OCI-LY7 (cell line): ENCODE data around the gene NAGLU. TPM values are rescaled to one million over a fixed set of nuclear protein-coding genes. Genes with fewer than 3 reads are reported as not detected.

Source experiments
- BruUV-seq: library from RNA; stranded (reverse); fragments of 400-500 nt; replicated peaks from 2 replicates; lab custom pipeline; 2021; lab: Mats Ljungman, UMichigan
- CTCF ChIA-PET: fragments of 300-600 bp; sonication (Branson Sonifier 250); formaldehyde crosslinking; loops from one replicate; lab custom pipeline; 2022; ENCODE audit warnings: antibody characterized with exemption; ENCODE audit not compliant: unreplicated experiment; lab: Charles Lee
- POLR2A ChIA-PET: fragments of 300-600 bp; sonication (Branson Sonifier 250); formaldehyde crosslinking; loops from one replicate; lab custom pipeline; 2022; ENCODE audit warnings: antibody characterized with exemption; lab: Charles Lee
- DNase-seq: peaks from one replicate; pipeline ENCODE4 v3.0.0-alpha.2; 2015; ENCODE audit warnings: low spot score
- H2AFZ ChIP-seq: fragments of 200-600 bp; sonication (generic), shearing (Covaris generic); 2 replicates; pipeline ENCODE4 v1.6.1; 2014; ENCODE audit warnings: mild to moderate bottlenecking, antibody characterized with exemption, low read length, moderate library complexity
- H3K27ac ChIP-seq: fragments of 200-600 bp; sonication (generic); 2 replicates; pipeline ENCODE4 v1.5.1; 2014; ENCODE audit warnings: mixed run types, low read depth, mild to moderate bottlenecking, moderate library complexity, low read length, inconsistent platforms; ENCODE audit not compliant: poor library complexity, severe bottlenecking
- H3K36me3 ChIP-seq: fragments of 200-600 bp; sonication (generic); 2 replicates; pipeline ENCODE4 v1.6.1; 2014; ENCODE audit warnings: mild to moderate bottlenecking, antibody characterized with exemption, low read length, moderate library complexity, mixed read lengths; ENCODE audit not compliant: insufficient read depth
- H3K4me1 ChIP-seq: fragments of 200-600 bp; sonication (generic); 2 replicates; pipeline ENCODE4 v1.5.1; 2014; ENCODE audit warnings: mild to moderate bottlenecking, low read length; ENCODE audit not compliant: insufficient read depth, poor library complexity, severe bottlenecking
- H3K4me2 ChIP-seq: fragments of 200-600 bp; sonication (generic); 2 replicates; pipeline ENCODE4 v1.6.1; 2014; ENCODE audit warnings: mild to moderate bottlenecking, low read length
- H3K4me3 ChIP-seq: fragments of 200-600 bp; sonication (generic); 2 replicates; pipeline ENCODE4 v1.5.1; 2014; ENCODE audit warnings: mild to moderate bottlenecking, low read depth, low read length; ENCODE audit not compliant: poor library complexity, severe bottlenecking
- H3K79me2 ChIP-seq: fragments of 200-600 bp; sonication (generic); 2 replicates; pipeline ENCODE4 v1.6.1; 2016; ENCODE audit warnings: low read depth, mild to moderate bottlenecking, low read length, moderate library complexity, mixed read lengths; ENCODE audit not compliant: insufficient read depth
- H3K9me2 ChIP-seq: fragments of 200-600 bp; sonication (generic); 2 replicates; pipeline ENCODE4 v1.6.1; 2016; ENCODE audit warnings: mild to moderate bottlenecking, low read length, mixed read lengths; ENCODE audit not compliant: insufficient read depth
- H3K9me3 ChIP-seq: fragments of 200-600 bp; sonication (generic); 2 replicates; pipeline ENCODE4 v1.6.1; 2014; ENCODE audit warnings: mild to moderate bottlenecking, mixed run types, low read length, mixed read lengths
- H4K20me1 ChIP-seq: fragments of 200-600 bp; sonication (generic); 2 replicates; pipeline ENCODE4 v1.6.1; 2014; ENCODE audit warnings: mild to moderate bottlenecking, antibody characterized with exemption, low read length, moderate library complexity, mixed read lengths; ENCODE audit not compliant: insufficient read depth
- EZH2phosphoT487 ChIP-seq: fragments of 200-600 bp; sonication (generic); IDR thresholded peaks from 2 replicates; pipeline ENCODE4 v1.6.1; 2018; ENCODE audit warnings: low read depth, borderline replicate concordance, mild to moderate bottlenecking, mixed run types, antibody characterized with exemption, low read length, moderate library complexity, mixed read lengths
- intact Hi-C: fragments of 100-400 bp; cut with micrococcal nuclease; formaldehyde crosslinking; loops from one replicate; pipeline ENCODE4 v1.10.0; 2022; ENCODE audit not compliant: unreplicated experiment
- total RNA-seq, 2 experiments: library from RNA; depleted of rRNA in 1 of 2; stranded (reverse); fragments of >200 nt in 1 of 2; shearing (Covaris generic) in 1 of 2; gene quantifications; 2 replicates each; pipeline ENCODE4 v1.2.3, GENCODE V29; 2014 to 2022
- TF ChIP-seq, protein P1 (sequence below): fragments of 200-600 bp; sonication (generic); conservative IDR thresholded peaks from 2 replicates; pipeline ENCODE4 v1.5.1; 2014; ENCODE audit warnings: mild to moderate bottlenecking, antibody characterized with exemption, low read length, moderate library complexity, mixed read lengths

The NAGLU gene
- total RNA-seq, 2 experiments from 2014 or later = 37.6 to 42.8 TPM

DNA sequence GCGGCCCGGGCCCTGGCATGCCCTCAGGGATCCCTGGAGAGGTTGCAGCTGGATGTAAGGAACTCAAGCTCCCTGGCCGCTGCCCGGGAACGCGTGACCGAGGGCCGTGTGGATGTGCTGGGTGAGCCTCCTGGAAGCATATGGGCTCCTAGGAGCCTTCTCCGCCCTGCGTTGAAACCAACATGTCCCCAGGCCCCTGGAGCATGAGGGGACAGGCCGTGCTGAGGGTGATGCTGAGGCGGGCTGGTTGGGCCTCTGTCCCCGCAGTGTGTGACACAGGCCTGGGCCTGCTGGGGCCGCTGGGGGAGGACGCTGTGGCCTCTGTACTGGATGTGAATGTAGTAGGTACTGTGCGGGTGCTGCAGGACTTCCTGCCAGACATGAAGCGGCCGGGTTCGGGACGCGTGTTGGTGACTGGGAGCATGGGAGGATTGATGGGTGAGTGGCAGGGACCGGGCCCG, 11.0 kb downstream of the NAGLU start:
- TF ChIP-seq, protein P1, sequence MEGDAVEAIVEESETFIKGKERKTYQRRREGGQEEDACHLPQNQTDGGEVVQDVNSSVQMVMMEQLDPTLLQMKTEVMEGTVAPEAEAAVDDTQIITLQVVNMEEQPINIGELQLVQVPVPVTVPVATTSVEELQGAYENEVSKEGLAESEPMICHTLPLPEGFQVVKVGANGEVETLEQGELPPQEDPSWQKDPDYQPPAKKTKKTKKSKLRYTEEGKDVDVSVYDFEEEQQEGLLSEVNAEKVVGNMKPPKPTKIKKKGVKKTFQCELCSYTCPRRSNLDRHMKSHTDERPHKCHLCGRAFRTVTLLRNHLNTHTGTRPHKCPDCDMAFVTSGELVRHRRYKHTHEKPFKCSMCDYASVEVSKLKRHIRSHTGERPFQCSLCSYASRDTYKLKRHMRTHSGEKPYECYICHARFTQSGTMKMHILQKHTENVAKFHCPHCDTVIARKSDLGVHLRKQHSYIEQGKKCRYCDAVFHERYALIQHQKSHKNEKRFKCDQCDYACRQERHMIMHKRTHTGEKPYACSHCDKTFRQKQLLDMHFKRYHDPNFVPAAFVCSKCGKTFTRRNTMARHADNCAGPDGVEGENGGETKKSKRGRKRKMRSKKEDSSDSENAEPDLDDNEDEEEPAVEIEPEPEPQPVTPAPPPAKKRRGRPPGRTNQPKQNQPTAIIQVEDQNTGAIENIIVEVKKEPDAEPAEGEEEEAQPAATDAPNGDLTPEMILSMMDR = no peak
- TF ChIP-seq EZH2phosphoT487 = no peak
- no peaks in the 10 kb centered on the region for H4K20me1 ChIP-seq
- H3K4me1 ChIP-seq = peaks cover 8% of the 10 kb centered on the region
- H3K36me3 ChIP-seq = peaks cover 7% of the 10 kb centered on the region; the same call in 1 of the 2 replicates
- BruUV-seq = no TSS peak
- H3K79me2 ChIP-seq = no peaks in the 10 kb centered on the region
- no peak overlapping the region for H3K27ac ChIP-seq
- DNase-seq = no peak
- intact Hi-C loops = no loop called here
- H2AFZ ChIP-seq = no peak overlapping the region
- H3K9me3 ChIP-seq = no peaks in the 10 kb centered on the region
- H3K4me2 ChIP-seq = no peak overlapping the region
- POLR2A ChIA-PET = no interaction called here
- H3K4me3 ChIP-seq = no peak overlapping the region
- CTCF ChIA-PET = no interaction called here
- H3K9me2 ChIP-seq = no peaks in the 10 kb centered on the region

- Histone ChIP-seq H3K9me2 (no peaks in the 10 kb centered on the region), H3K4me2 (peak overlapping the region; percentile 57), H2AFZ (no peak overlapping the region), H3K79me2 (no peaks in the 10 kb centered on the region), H3K4me3 (peak overlapping the region; percentile 48), H3K36me3 (peaks cover 7% of the 10 kb centered on the region; the same call in 1 of the 2 replicates), H3K27ac (no peak overlapping the region), H4K20me1 (no peaks in the 10 kb centered on the region), H3K9me3 (no peaks in the 10 kb centered on the region), H3K4me1 (peaks cover 8% of the 10 kb centered on the region)
- DNase-seq = no peak
- POLR2A ChIA-PET = no interaction called here
- no TSS peak for BruUV-seq
- no peak for TF ChIP-seq EZH2phosphoT487
- TF ChIP-seq, protein P1 = no peak
- intact Hi-C loops = loop anchor here (2.0 kb wide), 1 partner anchor 29 kb away; the partner anchor contains the start of gene PSMC3IP
- CTCF ChIA-PET = interaction anchor here (0.6 to 1.0 kb wide), 2 partner anchors 20 to 318 kb away, joined by 3 read pairs; no protein-coding TSS in a partner anchor
These were observed 11.6 kb downstream of the NAGLU start for GRCh38 chr17:42547698-42548069.

GRCh38 chr17:42548070-42548837, 12.2 kb downstream of the NAGLU start:
- no peak overlapping the region for H2AFZ ChIP-seq
- no peaks in the 10 kb centered on the region for H4K20me1 ChIP-seq
- intact Hi-C loops = loop anchor here (2.0 kb wide), 1 partner anchor 29 kb away; the partner anchor contains the start of gene PSMC3IP
- H3K9me3 ChIP-seq = no peaks in the 10 kb centered on the region
- H3K27ac ChIP-seq = no peak overlapping the region
- peak; percentile 84 for DNase-seq
- H3K79me2 ChIP-seq = no peaks in the 10 kb centered on the region
- peak overlapping the region; percentile 48 for H3K4me3 ChIP-seq
- ChIA-PET CTCF (interaction anchor here (0.6 to 1.0 kb wide), 2 partner anchors 21 to 318 kb away, joined by 3 read pairs; no protein-coding TSS in a partner anchor), POLR2A (no interaction called here)
- peak overlapping the region; percentile 57 for H3K4me2 ChIP-seq
- peaks cover 8% of the 10 kb centered on the region for H3K4me1 ChIP-seq
- TF ChIP-seq, protein P1 = peak; percentile 77
- TF ChIP-seq EZH2phosphoT487 = no peak
- no peaks in the 10 kb centered on the region for H3K9me2 ChIP-seq
- peaks cover 5% of the 10 kb centered on the region; the same call in 1 of the 2 replicates for H3K36me3 ChIP-seq
- BruUV-seq = no TSS peak
